HepG2 (cell line): ENCODE results near the gene AGT. TPM values are rescaled to one million over a fixed set of nuclear protein-coding genes. Genes with fewer than 3 reads are reported as not detected.

Experiments
- BCL6 ChIP-seq: IDR thresholded peaks from 2 replicates; pipeline ENCODE4 v1.6.1; 2016; ENCODE audit warnings: missing genetic modification reagents, missing compliant biosample characterization
- DR1 ChIP-seq: sonication (generic); formaldehyde crosslinking; IDR thresholded peaks from 2 replicates; pipeline ENCODE4 v1.8.0; 2021; ENCODE audit warnings: mild to moderate bottlenecking, missing genetic modification reagents, inconsistent platforms
- ESRRA ChIP-seq: sonication (generic); formaldehyde crosslinking; IDR thresholded peaks from 2 replicates; pipeline ENCODE4 v1.5.1; 2020; ENCODE audit warnings: mild to moderate bottlenecking, low read depth, missing genetic modification reagents
- FOXK1 ChIP-seq: sonication (generic); formaldehyde crosslinking; IDR thresholded peaks from 2 replicates; pipeline ENCODE4 v1.4.0; 2020; ENCODE audit warnings: low read depth, missing genetic modification reagents, borderline replicate concordance
- GZF1 ChIP-seq: sonication (generic); formaldehyde crosslinking; IDR thresholded peaks from 2 replicates; pipeline ENCODE4 v1.5.1; 2020; ENCODE audit warnings: mild to moderate bottlenecking, missing genetic modification reagents
- HCFC1 ChIP-seq: fragments of 150-350 bp; IDR thresholded peaks from 2 replicates; pipeline ENCODE4 v1.6.1; 2014; ENCODE audit warnings: low read depth, low read length
- HIC2 ChIP-seq: sonication (generic); formaldehyde crosslinking; IDR thresholded peaks from 2 replicates; pipeline ENCODE4 v1.9.0; 2022; ENCODE audit warnings: low read depth, missing genetic modification reagents
- HMG20B ChIP-seq: conservative IDR thresholded peaks from 2 replicates; pipeline ENCODE4 v1.6.1; 2016; ENCODE audit warnings: missing genetic modification reagents, missing compliant biosample characterization
- ISL2 ChIP-seq: sonication (generic); formaldehyde crosslinking; IDR thresholded peaks from 2 replicates; pipeline ENCODE4 v1.5.0; 2020; ENCODE audit warnings: missing genetic modification reagents
- KAT8 ChIP-seq: IDR thresholded peaks from 2 replicates; pipeline ENCODE4 v1.6.1; 2016; ENCODE audit warnings: missing genetic modification reagents, missing compliant biosample characterization
- MIER3 ChIP-seq: IDR thresholded peaks from 2 replicates; pipeline ENCODE4 v1.6.1; 2016; ENCODE audit warnings: missing compliant biosample characterization, borderline replicate concordance
- REXO4 ChIP-seq: sonication (generic); formaldehyde crosslinking; IDR thresholded peaks from 2 replicates; pipeline ENCODE4 v1.8.0; 2022; ENCODE audit warnings: missing genetic modification reagents, mild to moderate bottlenecking, borderline replicate concordance
- RFX3 ChIP-seq: IDR thresholded peaks from 2 replicates; pipeline ENCODE4 v1.6.1; 2016; ENCODE audit warnings: missing biosample characterization, missing genetic modification reagents
- SAP130 ChIP-seq: IDR thresholded peaks from 2 replicates; pipeline ENCODE4 v1.6.1; 2016; ENCODE audit warnings: low read depth
- SOX6 ChIP-seq, 2 experiments: fragments of 450-650 bp in 1 of 2; sonication (generic) in 1 of 2; formaldehyde crosslinking in 1 of 2; IDR thresholded peaks; 2 replicates each; pipeline versions ENCODE4 v1.4.0 to v1.6.1; 2017 to 2020; ENCODE audit warnings: antibody characterized with exemption in 1 of 2, mild to moderate bottlenecking in 1 of 2, missing genetic modification reagents in 1 of 2
- STAG1 ChIP-seq: sonication (generic); formaldehyde crosslinking; IDR thresholded peaks from 2 replicates; pipeline ENCODE4 v1.4.0; 2020; ENCODE audit warnings: missing genetic modification reagents
- TEAD3 ChIP-seq: optimal IDR thresholded peaks from 2 replicates; pipeline ENCODE3; 2016; ENCODE audit warnings: borderline replicate concordance
- ZNF12 ChIP-seq: sonication (generic); formaldehyde crosslinking; IDR thresholded peaks from 2 replicates; pipeline ENCODE4 v1.5.0; 2020; ENCODE audit warnings: missing genetic modification reagents
- ZNF180 ChIP-seq: sonication (generic); formaldehyde crosslinking; IDR thresholded peaks from 2 replicates; pipeline ENCODE4 v1.4.0; 2020; ENCODE audit warnings: low read depth, missing genetic modification reagents, borderline replicate concordance
- ZNF24 ChIP-seq: fragments of 450-650 bp; IDR thresholded peaks from 2 replicates; pipeline ENCODE4 v1.6.1; 2017; ENCODE audit warnings: antibody characterized with exemption, mild to moderate bottlenecking
- ZNF264 ChIP-seq: sonication (generic); formaldehyde crosslinking; IDR thresholded peaks from 2 replicates; pipeline ENCODE4 v1.4.0; 2020; ENCODE audit warnings: missing genetic modification reagents
- ZNF317 ChIP-seq: sonication (generic); formaldehyde crosslinking; IDR thresholded peaks from 2 replicates; pipeline ENCODE4 v1.5.0; 2020; ENCODE audit warnings: mild to moderate bottlenecking, missing genetic modification reagents
- ZNF770 ChIP-seq: sonication (generic); formaldehyde crosslinking; IDR thresholded peaks from 2 replicates; pipeline ENCODE4 v1.5.0; 2020; ENCODE audit warnings: mild to moderate bottlenecking, missing genetic modification reagents
- ZSCAN9 ChIP-seq: IDR thresholded peaks from 2 replicates; pipeline ENCODE4 v1.6.1; 2016; ENCODE audit warnings: borderline replicate concordance
- polyA plus RNA-seq, 8 experiments: library from polyadenylated mRNA; depleted of rRNA in 3 of 8; stranded (reverse) in 7 of 8; unstranded in 1 of 8; fragments of >200 nt; fragmentation: Illumina TruSeq in 4 of 8; extraction: Trizol in 4 of 8; gene quantifications; 2 replicates each; pipeline versions ENCODE4 v1.2.1 to v1.2.3, GENCODE V29; 2011 to 2016; ENCODE audit warnings: low read depth in 4 of 8, missing spikeins in 1 of 8, mixed read lengths in 1 of 8; ENCODE audit not compliant: insufficient read depth in 1 of 8
- total RNA-seq, 5 experiments: library from RNA; depleted of rRNA; stranded (reverse); fragments of >200 nt; fragmentation: Illumina TruSeq; extraction: Trizol; gene quantifications; 2 replicates each; pipeline ENCODE4 v1.2.3, GENCODE V29; 2016; ENCODE audit warnings: low read depth in 1 of 5
- TF ChIP-seq, protein P1 (sequence below): IDR thresholded peaks from 2 replicates; pipeline ENCODE4 v1.4.0; 2020; ENCODE audit warnings: mild to moderate bottlenecking, missing genetic modification reagents

AGT gene
- total and polyA plus RNA-seq, 2 of the 13 experiments (the other 11 are each of a cell fraction or from before 2014, with no cell fraction given), result 892 to 2,071 TPM

DNA sequence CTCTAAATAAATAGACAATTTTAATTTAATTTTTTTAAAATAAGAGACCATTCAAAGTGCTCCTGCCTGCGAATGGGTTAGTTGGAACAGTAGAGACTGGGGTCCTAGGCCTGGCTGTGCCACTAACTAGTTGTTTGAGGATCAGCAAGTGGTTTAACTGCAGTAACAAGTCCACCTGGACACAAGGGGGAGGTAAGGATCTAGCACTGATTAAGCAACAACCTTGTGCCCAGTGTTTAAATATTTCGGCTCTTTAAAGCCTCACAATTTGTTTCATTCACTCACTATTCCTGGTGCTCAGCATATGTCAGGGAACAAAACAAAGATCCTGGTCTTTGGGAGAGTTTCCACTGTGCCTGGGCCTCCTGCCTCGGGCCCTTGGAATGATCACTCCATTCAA is 1.6 kb upstream of the AGT start (continued):
- TF ChIP-seq ZNF770 (0 out of 2 replicates have a peak, but pooled peaks have one; percentile 35), ZNF12 (peak; percentile 91), TEAD3 (CRISPR knock-in tag) (peak; percentile 19), REXO4 (no peak), HCFC1 (no peak), MIER3 (peak; percentile 63; the same call in 1 of the 2 replicates), HMG20B (no peak), DR1 (CRISPR knock-in tag) (no peak), STAG1 (CRISPR knock-in tag) (peak; percentile 77), ZSCAN9 (CRISPR knock-in tag) (0 out of 2 replicates have a peak, but pooled peaks have one; percentile 19), KAT8 (CRISPR knock-in tag) (peak; percentile 31; the same call in 1 of the 2 replicates), ZNF317 (0 out of 2 replicates have a peak, but pooled peaks have one; percentile 34), HIC2 (no peak), ZNF24 (0 out of 2 replicates have a peak, but pooled peaks have one; percentile 71), ISL2 (CRISPR knock-in tag) (0 out of 2 replicates have a peak, but pooled peaks have one; percentile 26), ZNF264 (CRISPR knock-in tag) (0 out of 2 replicates have a peak, but pooled peaks have one; percentile 56), SAP130 (CRISPR knock-in tag) (no peak), RFX3 (CRISPR knock-in tag) (no peak), BCL6 (CRISPR knock-in tag) (0 out of 2 replicates have a peak, but pooled peaks have one; percentile 48), GZF1 (CRISPR knock-in tag) (no peak), ESRRA (CRISPR knock-in tag) (0 out of 2 replicates have a peak, but pooled peaks have one; percentile 15), SOX6 (IDR thresholded peaks at IDR 0.05) (no peak), SOX6 (CRISPR knock-in tag; IDR thresholded peaks at IDR 0.05) (peak; percentile 44), ZNF180 (CRISPR knock-in tag) (no peak), FOXK1 (peak; percentile 24; the same call in 1 of the 2 replicates)
- TF ChIP-seq, protein P1, sequence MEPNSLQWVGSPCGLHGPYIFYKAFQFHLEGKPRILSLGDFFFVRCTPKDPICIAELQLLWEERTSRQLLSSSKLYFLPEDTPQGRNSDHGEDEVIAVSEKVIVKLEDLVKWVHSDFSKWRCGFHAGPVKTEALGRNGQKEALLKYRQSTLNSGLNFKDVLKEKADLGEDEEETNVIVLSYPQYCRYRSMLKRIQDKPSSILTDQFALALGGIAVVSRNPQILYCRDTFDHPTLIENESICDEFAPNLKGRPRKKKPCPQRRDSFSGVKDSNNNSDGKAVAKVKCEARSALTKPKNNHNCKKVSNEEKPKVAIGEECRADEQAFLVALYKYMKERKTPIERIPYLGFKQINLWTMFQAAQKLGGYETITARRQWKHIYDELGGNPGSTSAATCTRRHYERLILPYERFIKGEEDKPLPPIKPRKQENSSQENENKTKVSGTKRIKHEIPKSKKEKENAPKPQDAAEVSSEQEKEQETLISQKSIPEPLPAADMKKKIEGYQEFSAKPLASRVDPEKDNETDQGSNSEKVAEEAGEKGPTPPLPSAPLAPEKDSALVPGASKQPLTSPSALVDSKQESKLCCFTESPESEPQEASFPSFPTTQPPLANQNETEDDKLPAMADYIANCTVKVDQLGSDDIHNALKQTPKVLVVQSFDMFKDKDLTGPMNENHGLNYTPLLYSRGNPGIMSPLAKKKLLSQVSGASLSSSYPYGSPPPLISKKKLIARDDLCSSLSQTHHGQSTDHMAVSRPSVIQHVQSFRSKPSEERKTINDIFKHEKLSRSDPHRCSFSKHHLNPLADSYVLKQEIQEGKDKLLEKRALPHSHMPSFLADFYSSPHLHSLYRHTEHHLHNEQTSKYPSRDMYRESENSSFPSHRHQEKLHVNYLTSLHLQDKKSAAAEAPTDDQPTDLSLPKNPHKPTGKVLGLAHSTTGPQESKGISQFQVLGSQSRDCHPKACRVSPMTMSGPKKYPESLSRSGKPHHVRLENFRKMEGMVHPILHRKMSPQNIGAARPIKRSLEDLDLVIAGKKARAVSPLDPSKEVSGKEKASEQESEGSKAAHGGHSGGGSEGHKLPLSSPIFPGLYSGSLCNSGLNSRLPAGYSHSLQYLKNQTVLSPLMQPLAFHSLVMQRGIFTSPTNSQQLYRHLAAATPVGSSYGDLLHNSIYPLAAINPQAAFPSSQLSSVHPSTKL (CRISPR knock-in tag), result peak; percentile 49; the same call in 1 of the 2 replicates
